ENCODE data around the gene ZNF337.
"Not testable (repeated sequence)": the region's sequence is repeated elsewhere in the genome, so short reads cannot be mapped to it uniquely, and the experiment has no call there.

Gene ZNF337

DNA sequence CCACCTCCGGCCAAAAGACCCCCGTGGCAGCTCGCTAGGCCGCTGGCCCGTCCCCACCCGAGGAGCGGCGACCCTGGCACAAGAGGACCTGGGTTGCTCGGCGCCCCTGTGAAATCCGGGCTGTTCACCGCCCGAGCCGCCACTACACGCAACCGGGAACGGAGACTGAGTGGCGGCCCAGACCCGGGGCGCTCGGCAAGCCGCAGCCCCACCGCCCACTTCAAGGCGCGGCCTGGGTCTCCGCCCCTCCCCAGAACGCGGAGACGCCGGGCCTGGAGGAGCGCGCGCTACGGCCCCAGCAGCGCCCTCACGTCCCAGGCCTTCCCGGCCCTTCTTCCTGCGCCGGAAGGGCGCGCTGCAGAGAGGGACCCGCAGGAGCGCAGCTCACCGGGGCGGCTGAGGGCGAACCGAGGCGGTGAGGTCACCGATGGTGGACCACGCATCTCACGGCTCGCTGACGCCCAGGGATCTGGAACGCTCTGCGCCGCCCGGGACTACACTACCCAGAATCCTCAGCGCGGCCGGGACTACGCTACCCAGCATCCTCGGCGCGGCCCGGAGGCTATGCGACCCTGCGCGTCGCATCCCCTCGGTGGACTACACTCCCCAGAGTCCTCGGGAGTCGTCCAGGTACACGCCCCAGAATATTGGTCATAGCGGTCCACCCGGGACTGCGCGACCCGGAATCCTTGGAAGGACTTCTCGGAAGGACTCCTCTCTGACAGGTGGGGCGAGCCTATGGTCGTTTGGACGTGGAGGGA, at the start of gene ZNF337:
ZNF337 (minus strand) TSS at position 483 of the 761 bp plus-strand sequence. CDS start 10,436 bp downstream, outside the sequence.
- peak; percentile 95 to 99 for DNase-seq

- DNase-seq = no peak
These were observed 49.1 kb upstream of the ZNF337 start for GRCh38 chr20:25745738-25746137.

GRCh38 chr20:25745100-25745499, 48.4 kb upstream of the ZNF337 start:
- no peak for DNase-seq

- no peak for DNase-seq
These were observed 47.6 kb upstream of the ZNF337 start for GRCh38 chr20:25744261-25744660.

- DNase-seq = no peak
These were observed 44.4 kb upstream of the ZNF337 start for GRCh38 chr20:25741088-25741487.

DNA sequence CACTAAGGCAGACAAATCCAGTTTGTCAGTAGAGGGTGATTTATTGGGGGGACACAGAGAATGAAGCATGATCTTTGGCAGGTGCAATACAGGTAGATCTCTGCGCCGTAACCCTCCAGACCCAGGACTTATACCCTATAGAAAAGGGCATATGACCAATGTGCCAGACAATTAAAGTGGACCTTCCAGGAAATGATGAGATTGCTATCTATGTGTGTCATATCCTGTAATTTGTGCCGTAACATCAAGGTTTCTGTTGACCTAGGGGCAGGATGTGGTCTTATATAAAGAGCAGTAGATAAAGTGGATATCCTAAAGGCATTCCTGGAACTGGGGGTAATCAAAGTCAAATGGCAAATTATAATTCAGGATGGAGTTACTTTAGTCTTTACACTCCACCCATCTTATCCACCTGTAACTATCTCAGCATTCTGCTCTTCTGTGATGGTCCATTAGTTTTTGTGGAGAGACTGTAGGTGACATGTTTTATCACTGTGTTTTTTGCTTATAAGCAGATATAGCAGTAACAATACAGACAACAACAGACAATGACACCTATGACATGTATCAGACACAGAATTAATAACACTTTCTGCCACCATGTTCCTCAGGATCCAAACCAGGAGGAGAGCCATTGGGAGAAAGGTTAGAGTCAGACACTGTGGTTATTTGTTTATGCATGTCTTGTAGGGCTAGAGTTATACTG, 43.1 kb upstream of the ZNF337 start:
- no peak for DNase-seq

DNA sequence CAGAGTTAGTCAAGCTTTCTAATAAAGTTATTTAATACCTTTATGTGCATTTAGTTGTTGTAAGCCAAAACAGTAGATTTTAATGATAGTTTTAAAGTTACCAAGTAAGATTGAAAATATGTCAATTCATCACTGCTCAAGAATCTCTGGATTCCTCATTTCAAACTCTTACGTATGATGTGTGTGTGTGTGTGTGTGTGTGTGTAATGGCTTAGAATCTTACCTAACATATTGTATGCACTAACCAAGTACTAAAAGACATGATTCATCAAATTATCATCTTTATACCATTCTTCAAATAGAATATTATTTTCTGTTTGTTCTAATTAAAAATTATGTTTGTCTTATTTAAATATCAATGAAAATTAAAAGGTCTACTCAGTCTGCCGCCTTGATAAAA, 41.5 kb upstream of the ZNF337 start:
- DNase-seq = no peak

GRCh38 chr20:25733903-25734302, 37.2 kb upstream of the ZNF337 start:
- DNase-seq = no peak

DNA sequence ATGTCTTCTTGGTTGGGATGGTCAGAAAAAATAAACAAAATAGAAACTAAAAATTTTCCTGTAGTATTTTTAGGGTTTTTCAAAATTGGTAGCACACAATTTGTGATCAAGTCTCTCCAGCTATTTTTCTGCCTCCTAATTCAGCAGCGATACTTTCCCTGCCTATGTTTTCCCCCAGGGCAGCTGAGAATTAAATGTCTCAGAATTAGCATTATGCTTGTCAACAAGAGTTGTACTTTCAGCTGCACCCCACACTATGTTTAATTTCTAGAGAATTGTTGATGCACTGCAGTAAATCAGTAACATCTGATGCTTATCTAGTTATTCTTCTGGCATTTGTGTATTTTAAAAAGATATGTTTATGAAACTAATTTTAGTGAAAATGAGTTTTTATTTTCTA, 34.2 kb upstream of the ZNF337 start:
- DNase-seq = no peak

DNA sequence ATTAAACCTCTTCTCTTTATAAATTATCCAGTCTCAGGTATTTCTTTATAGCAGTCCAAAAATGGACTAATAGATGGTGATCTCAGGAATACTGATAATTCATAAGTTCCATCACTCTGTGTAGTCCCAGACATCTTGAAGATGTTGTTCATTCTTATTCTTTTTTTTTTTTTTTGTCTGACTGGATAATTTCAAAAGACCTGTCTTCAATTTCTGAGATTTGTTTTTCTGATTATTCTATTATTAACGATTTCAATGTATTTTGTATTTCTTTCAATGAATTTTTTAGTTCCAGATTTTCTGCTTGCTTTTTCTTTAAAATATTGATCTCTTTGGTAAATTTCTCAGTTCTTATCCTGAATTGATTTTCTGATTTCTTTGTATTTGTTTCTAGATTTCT, 29.7 kb upstream of the ZNF337 start:
- DNase-seq = no peak

DNA sequence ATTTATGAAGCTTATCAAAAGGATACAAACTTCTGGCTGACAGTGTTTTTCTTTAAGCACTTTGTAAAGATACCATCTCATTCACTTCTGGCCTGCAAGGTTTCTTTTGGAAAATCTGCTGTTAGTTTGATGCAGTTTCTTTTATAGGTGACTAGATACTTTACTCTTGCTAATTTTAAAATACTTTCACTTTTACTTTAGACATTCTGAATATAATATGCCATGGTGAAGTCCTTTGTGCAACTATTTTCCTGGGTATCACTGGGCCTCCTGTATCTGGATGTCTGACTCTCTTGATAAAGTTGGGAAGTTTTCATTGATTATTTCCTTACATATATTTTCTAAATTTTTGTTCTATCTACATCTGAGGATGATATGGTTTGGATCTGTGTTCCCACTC, 29.0 kb upstream of the ZNF337 start:
- DNase-seq = no peak

DNA sequence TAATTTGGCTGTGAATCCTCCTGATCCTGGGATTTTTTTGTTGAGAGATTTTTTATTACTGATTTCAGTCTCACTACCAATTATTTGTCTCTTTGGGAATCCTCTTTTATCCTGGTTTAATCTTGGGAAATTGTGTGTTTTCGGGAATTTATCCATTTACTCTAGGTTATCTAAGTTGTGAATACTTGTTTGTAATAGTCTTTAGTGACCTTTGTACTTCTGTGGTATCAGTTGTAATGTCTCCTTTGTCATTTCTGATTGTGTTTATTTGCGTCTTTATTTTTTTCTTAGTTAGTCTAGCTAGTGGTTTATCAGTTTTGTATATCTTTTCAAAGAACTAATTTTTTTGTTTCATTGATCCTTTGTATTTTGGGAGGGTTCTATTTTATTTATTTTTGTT, 27.3 kb upstream of the ZNF337 start:
- DNase-seq = no peak

DNA sequence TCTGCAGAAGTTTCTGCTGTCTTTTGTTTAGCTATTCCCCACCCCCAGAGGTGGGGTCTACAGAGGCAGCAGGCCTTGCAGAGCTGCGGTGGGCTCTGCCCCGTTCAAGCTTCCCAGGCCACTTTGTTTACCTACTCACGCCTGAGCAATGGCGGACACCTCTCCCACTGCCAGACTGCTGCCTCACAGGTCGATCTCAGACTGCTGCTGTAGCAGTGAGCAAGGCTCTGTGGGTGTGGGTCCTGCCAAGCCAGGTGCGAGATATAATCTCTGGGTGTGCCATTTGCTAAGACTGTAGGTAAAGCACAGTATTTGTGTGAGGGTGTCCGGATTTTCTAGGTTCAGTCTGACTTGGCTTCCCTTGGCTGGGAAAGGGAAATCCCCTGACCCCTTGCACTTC, 23.6 kb upstream of the ZNF337 start:
- DNase-seq = no peak

- peak in 1 of 2 experiments; percentile 36 for DNase-seq
These were observed 22.5 kb upstream of the ZNF337 start for GRCh38 chr20:25718896-25719809.

GRCh38 chr20:25707695-25708094, 11.0 kb upstream of the ZNF337 start:
- DNase-seq = no peak

DNA sequence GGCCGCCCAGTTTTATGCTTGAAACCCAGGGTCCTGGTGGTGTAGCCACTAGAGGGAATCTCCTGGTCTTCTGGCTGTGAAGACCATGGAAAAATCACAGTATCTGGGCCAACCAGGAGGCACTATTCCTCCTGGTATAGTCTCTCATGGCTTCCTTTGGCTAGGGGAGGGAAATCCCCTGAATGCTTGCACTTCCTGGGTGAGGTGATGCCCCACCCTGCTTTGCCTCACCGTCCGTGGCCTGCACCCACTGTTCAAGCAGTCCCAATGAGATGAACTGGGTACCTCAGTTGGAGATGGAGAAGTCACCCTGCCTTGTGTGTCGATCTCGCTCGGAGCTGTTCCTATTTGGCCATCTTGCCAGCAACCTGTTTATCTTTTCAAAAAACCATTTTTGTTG, 10.1 kb upstream of the ZNF337 start:
- DNase-seq = no peak

DNA sequence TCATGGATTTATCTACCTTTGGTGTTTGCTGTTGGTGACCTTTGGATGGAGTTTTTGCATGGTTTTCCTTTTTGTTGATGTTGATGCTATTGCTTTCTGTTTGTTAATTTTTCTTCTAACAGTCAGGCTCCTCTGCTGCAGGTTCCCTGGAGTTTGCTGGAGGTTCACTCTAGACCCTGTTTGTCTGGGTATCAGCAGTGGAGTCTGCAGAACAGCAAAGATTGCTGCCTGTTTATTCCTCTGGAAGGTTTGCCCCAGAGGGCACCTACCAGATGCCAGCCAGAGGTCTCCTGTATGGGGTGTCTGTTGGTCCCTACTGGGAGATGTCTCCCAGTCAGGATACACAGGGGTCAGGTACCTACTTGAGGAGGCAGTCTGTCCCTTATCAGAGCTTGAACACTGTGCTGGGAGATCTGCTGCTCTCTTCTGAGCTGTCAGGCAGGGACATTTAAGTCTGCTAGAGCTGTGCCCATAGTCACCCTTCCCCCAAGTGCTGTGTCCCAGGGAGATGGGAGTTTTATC, 9.2 kb upstream of the ZNF337 start:
- no peak for DNase-seq

- DNase-seq = not testable (repeated sequence)
These were observed 7.7 kb upstream of the ZNF337 start for GRCh38 chr20:25704303-25704702.

DNA sequence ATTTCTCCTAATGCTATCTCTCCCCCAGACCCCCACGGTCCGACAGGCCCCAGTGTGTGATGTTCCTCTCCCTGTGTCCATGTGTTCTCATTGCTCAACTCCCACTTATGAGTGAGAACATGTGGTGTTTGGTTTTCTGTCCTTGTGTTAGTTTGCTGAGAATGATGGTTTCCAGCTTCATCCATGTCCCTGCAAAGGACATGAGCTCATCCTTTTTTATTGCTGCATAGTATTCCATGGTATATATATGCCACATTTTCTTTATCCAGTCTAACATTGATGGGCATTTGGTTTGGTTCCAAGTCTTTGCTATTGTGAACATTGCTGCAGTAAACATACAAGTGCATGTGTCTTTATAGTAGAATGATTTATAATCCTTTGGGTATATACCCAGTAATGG, 4.2 kb upstream of the ZNF337 start:
- not testable (repeated sequence) for DNase-seq

DNA sequence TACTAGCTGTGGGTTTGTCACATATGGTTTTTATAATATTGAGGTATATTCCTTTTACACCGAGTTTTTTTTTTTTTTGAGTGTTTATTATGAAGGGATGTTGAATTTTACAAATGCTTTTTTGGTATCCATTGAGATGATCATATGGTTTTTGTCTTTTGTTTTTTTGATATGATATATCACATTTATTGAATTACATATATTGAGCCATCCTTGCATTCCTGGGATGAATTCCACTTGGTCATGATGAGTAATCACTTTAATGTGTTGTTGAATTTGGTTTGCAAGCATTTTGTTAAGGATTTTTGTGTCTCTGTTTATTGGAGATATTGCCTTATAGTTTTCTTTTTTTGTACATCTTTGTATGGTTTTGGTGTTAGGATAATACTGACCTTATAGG, 3.3 kb upstream of the ZNF337 start:
- no peak for DNase-seq

GRCh38 chr20:25697132-25697446, 436 bp upstream of the ZNF337 start:
- DNase-seq = no peak

GRCh38 chr20:25695532-25696370, 902 bp downstream of the ZNF337 start:
- peak in 1 of 2 experiments; percentile 41 for DNase-seq

Data from NCI-H524 (cell line).